SU-DHL-6 (cell line): ENCODE data around the gene HRK.
A peak's percentile ranks its signal among the peaks of the same experiment; 100 is the strongest.

Experiments
- H2AFZ ChIP-seq: fragments of 200-600 bp; sonication (generic); 2 replicates; pipeline ENCODE4 v1.6.1; 2014; ENCODE audit warnings: low read depth, mild to moderate bottlenecking, moderate library complexity, mixed read lengths, antibody characterized with exemption, low read length; ENCODE audit not compliant: severe bottlenecking
- H3F3A ChIP-seq: fragments of 200-600 bp; shearing (Covaris generic); 2 replicates; pipeline ENCODE4 v1.6.0; 2016; ENCODE audit warnings: antibody characterized with exemption, mild to moderate bottlenecking; ENCODE audit not compliant: insufficient read depth
- H3K27ac ChIP-seq: fragments of 200-600 bp; sonication (generic); 2 replicates; pipeline ENCODE4 v1.5.1; 2016; ENCODE audit warnings: low read depth, mild to moderate bottlenecking, low read length, moderate library complexity, mixed read lengths
- H3K27me3 ChIP-seq: fragments of 200-600 bp; sonication (generic), shearing (Covaris generic); 2 replicates; pipeline ENCODE4 v1.6.0; 2014; ENCODE audit warnings: mild to moderate bottlenecking, low read length
- H3K36me3 ChIP-seq: fragments of 200-600 bp; sonication (generic); 2 replicates; pipeline ENCODE4 v1.6.1; 2014; ENCODE audit warnings: mild to moderate bottlenecking, low read length, mixed read lengths
- H3K4me2 ChIP-seq: fragments of 300-600, 200-600 bp; shearing (Covaris generic), sonication (generic); 2 replicates; pipeline ENCODE4 v1.6.0; 2014; ENCODE audit warnings: low read length, low read depth, mild to moderate bottlenecking; ENCODE audit not compliant: poor library complexity, severe bottlenecking
- H3K4me3 ChIP-seq: fragments of 200-600 bp; sonication (generic); 2 replicates; pipeline ENCODE4 v1.5.1; 2014; ENCODE audit warnings: antibody characterized with exemption, low read length, mild to moderate bottlenecking, mixed read lengths; ENCODE audit not compliant: insufficient read depth, poor library complexity, severe bottlenecking
- H3K79me2 ChIP-seq: fragments of 200-600 bp; sonication (generic); 2 replicates; pipeline ENCODE4 v1.6.1; 2014; ENCODE audit warnings: mild to moderate bottlenecking, low read length, moderate library complexity; ENCODE audit not compliant: insufficient read depth
- H3K9ac ChIP-seq: fragments of 200-600 bp; sonication (generic); 2 replicates; pipeline ENCODE4 v1.7.0; 2014; ENCODE audit warnings: mild to moderate bottlenecking, low read length
- H3K9me2 ChIP-seq: fragments of 200-600 bp; sonication (generic); replicated peaks from 2 replicates; pipeline ENCODE4 v1.6.1; 2014; ENCODE audit warnings: low read length; ENCODE audit not compliant: insufficient read depth
- H3K9me3 ChIP-seq: fragments of 200-600 bp; sonication (generic); 2 replicates; pipeline ENCODE4 v1.6.1; 2014; ENCODE audit warnings: low read length, mixed read lengths; ENCODE audit not compliant: insufficient read depth
- H4K20me1 ChIP-seq: fragments of 200-600 bp; sonication (generic); 2 replicates; pipeline ENCODE4 v1.6.1; 2014; ENCODE audit warnings: low read depth, mild to moderate bottlenecking, antibody characterized with exemption, low read length, moderate library complexity, mixed read lengths
- CTCF ChIP-seq: fragments of 200-600 bp; sonication (generic); IDR thresholded peaks from one replicate; pipeline ENCODE4 v1.5.1; 2017; ENCODE audit warnings: antibody characterized with exemption, mild to moderate bottlenecking, low read length, moderate library complexity; ENCODE audit not compliant: insufficient read depth, poor library complexity, severe bottlenecking
- EZH2phosphoT487 ChIP-seq: fragments of 200-600 bp; sonication (generic), shearing (Covaris generic); conservative IDR thresholded peaks from 2 replicates; pipeline ENCODE4 v1.6.1; 2018; ENCODE audit warnings: mild to moderate bottlenecking, antibody characterized with exemption, low read length, moderate library complexity, mixed read lengths

The HRK gene

GRCh38 chr12:116910280-116910644 is 29.0 kb upstream of the HRK start:
- Histone ChIP-seq H4K20me1 (peaks cover 5% of the 10 kb centered on the region; the same call in 1 of the 2 replicates), H3K4me3 (peak overlapping the region; percentile 94), H3K9me3 (no peaks in the 10 kb centered on the region), H3K9me2 (no peaks in the 10 kb centered on the region), H3F3A (no peaks in the 10 kb centered on the region), H3K79me2 (peaks cover 37% of the 10 kb centered on the region), H3K9ac (peak overlapping the region; percentile 92), H2AFZ (peak overlapping the region; percentile 84), H3K27me3 (no peaks in the 10 kb centered on the region), H3K36me3 (no peaks in the 10 kb centered on the region), H3K4me2 (peak overlapping the region; percentile 72), H3K27ac (no peak overlapping the region)
- TF ChIP-seq EZH2phosphoT487 (no peak), CTCF (no peak)

- Histone ChIP-seq H2AFZ (no peak overlapping the region), H3K9me2 (no peaks in the 10 kb centered on the region), H3K79me2 (peaks cover 5% of the 10 kb centered on the region), H3K9ac (no peak overlapping the region), H3K27ac (no peak overlapping the region), H4K20me1 (no peaks in the 10 kb centered on the region; the same call in 1 of the 2 replicates), H3K4me2 (no peak overlapping the region), H3F3A (no peaks in the 10 kb centered on the region), H3K27me3 (no peaks in the 10 kb centered on the region), H3K36me3 (no peaks in the 10 kb centered on the region), H3K9me3 (no peaks in the 10 kb centered on the region), H3K4me3 (no peak overlapping the region)
- TF ChIP-seq EZH2phosphoT487 (no peak), CTCF (no peak)
Measured at GRCh38 chr12:116906285-116906684, 25.0 kb upstream of the HRK start.

GRCh38 chr12:116903818-116904217 is 22.6 kb upstream of the HRK start:
- Histone ChIP-seq H3K4me3 (no peak overlapping the region), H3F3A (no peaks in the 10 kb centered on the region), H3K27ac (no peak overlapping the region), H4K20me1 (no peaks in the 10 kb centered on the region), H3K27me3 (no peaks in the 10 kb centered on the region), H3K9me2 (no peaks in the 10 kb centered on the region), H3K36me3 (no peaks in the 10 kb centered on the region), H3K79me2 (no peaks in the 10 kb centered on the region), H3K9ac (no peak overlapping the region), H2AFZ (no peak overlapping the region), H3K4me2 (no peak overlapping the region), H3K9me3 (no peaks in the 10 kb centered on the region)
- TF ChIP-seq CTCF = no peak
- TF ChIP-seq EZH2phosphoT487 = no peak
